HCT116 (cell line): Measurements from ENCODE around the gene MTERF4. TPM values are rescaled to one million over a fixed set of nuclear protein-coding genes. Genes with fewer than 3 reads are reported as not detected.

ENCODE experiments used
- ATAC-seq: fragments of 200-7000 bp; cut with Tn5 transposase; 2 replicates; pipeline ENCODE4 v1.9.1; 2020; ENCODE audit warnings: mild to moderate bottlenecking, moderate library complexity
- BruUV-seq: library from RNA; stranded (reverse); fragments of 400-500 nt; replicated peaks from 2 replicates; lab custom pipeline; 2021; lab: Mats Ljungman, UMichigan
- CTCF ChIA-PET: fragments of 300-600 bp; sonication (Branson Sonifier 250); formaldehyde crosslinking; loops from one replicate; lab custom pipeline; 2021; ENCODE audit warnings: antibody characterized with exemption; lab: Charles Lee
- POLR2A ChIA-PET: fragments of 300-600, 350-600 bp; sonication (Branson Sonifier 250); formaldehyde crosslinking; loops from one replicate; lab custom pipeline; 2021; ENCODE audit warnings: antibody characterized with exemption; lab: Charles Lee
- RAD21 ChIA-PET, 2 experiments: fragments of 300-600 bp; sonication (Branson Sonifier 250); formaldehyde crosslinking; loops; one replicate each; lab custom pipeline; 2023; ENCODE audit warnings: low total read pairs in 2 of 2; ENCODE audit not compliant: uncharacterized antibody in 2 of 2, unreplicated experiment in 2 of 2, low non-redundant PET in 1 of 2; lab: Charles Lee
- DNase-seq: peaks from one replicate; pipeline ENCODE4 v3.0.0-alpha.2; 2010; ENCODE audit warnings: low read depth, low spot score
- H2AFZ ChIP-seq: fragments of 200-600 bp; shearing (Covaris generic), sonication (generic); 2 replicates; pipeline ENCODE4 v1.6.1; 2017; ENCODE audit warnings: low read depth, mixed run types, mixed read lengths, antibody characterized with exemption, low read length; ENCODE audit not compliant: poor library complexity, severe bottlenecking
- H3K27ac ChIP-seq: 2 replicates; pipeline ENCODE4 v1.5.1; 2012; ENCODE audit warnings: low read depth, low read length
- H3K27me3 ChIP-seq: fragments of 200-600 bp; sonication (generic); 2 replicates; pipeline ENCODE4 v1.6.1; 2016; ENCODE audit warnings: mixed run types, low read length, mixed read lengths; ENCODE audit not compliant: insufficient read depth
- H3K36me3 ChIP-seq, 2 experiments: fragments of 200-500 bp in 1 of 2; fragments of 200-600 bp in 1 of 2; sonication (Bioruptor generic) in 1 of 2; sonication (generic) in 1 of 2; 2 replicates each; pipeline versions ENCODE4 v1.5.1 to v1.6.1; 2014 to 2016; ENCODE audit warnings: low read length in 2 of 2, inconsistent platforms in 1 of 2, mixed read lengths in 1 of 2, mixed run types in 1 of 2; ENCODE audit not compliant: insufficient read depth in 2 of 2, control insufficient read depth in 1 of 2
- H3K4me1 ChIP-seq, 2 experiments: fragments of 200-600 bp in 1 of 2; sonication (generic) in 1 of 2; 2 replicates each; pipeline versions ENCODE4 v1.5.1 to v1.6.1; 2012 to 2017; ENCODE audit warnings: low read length in 2 of 2, inconsistent platforms in 1 of 2, mild to moderate bottlenecking in 1 of 2, mixed read lengths in 1 of 2, mixed run types in 1 of 2, moderate library complexity in 1 of 2; ENCODE audit not compliant: insufficient read depth in 2 of 2, control insufficient read depth in 1 of 2
- H3K4me2 ChIP-seq: fragments of 200-600 bp; sonication (generic); 2 replicates; pipeline ENCODE4 v1.6.1; 2017; ENCODE audit warnings: mixed run types, low read length, mixed read lengths
- H3K4me3 ChIP-seq, 2 experiments: fragments of 200-600 bp in 1 of 2; sonication (generic) in 1 of 2; replicated peaks in 1 of 2; 2 replicates each; pipeline ENCODE4 v1.5.1; 2011 to 2016; ENCODE audit warnings: low read length in 2 of 2, control low read depth in 1 of 2, low read depth in 1 of 2, mild to moderate bottlenecking in 1 of 2, mixed read lengths in 1 of 2, mixed run types in 1 of 2
- H3K79me2 ChIP-seq: fragments of 200-600 bp; sonication (generic); 2 replicates; pipeline ENCODE4 v1.6.1; 2017; ENCODE audit warnings: mild to moderate bottlenecking, mixed run types, low read length, moderate library complexity, mixed read lengths; ENCODE audit not compliant: insufficient read depth
- H3K9ac ChIP-seq: fragments of 200-600 bp; sonication (generic); 2 replicates; pipeline ENCODE4 v1.6.1; 2016; ENCODE audit warnings: low read length, mixed read lengths
- H3K9me2 ChIP-seq: fragments of 200-600 bp; sonication (generic), shearing (Covaris generic); 2 replicates; pipeline ENCODE4 v1.6.1; 2017; ENCODE audit warnings: mixed run types, mild to moderate bottlenecking, moderate library complexity; ENCODE audit not compliant: insufficient read depth
- H3K9me3 ChIP-seq, 2 experiments: fragments of 200-500 bp in 1 of 2; fragments of 200-600 bp in 1 of 2; sonication (Bioruptor generic) in 1 of 2; sonication (generic) in 1 of 2; 2 replicates each; pipeline ENCODE4 v1.6.1; 2014 to 2017; ENCODE audit warnings: low read length in 2 of 2, mixed read lengths in 2 of 2, inconsistent platforms in 1 of 2, low read depth in 1 of 2, mild to moderate bottlenecking in 1 of 2, mixed run types in 1 of 2, moderate library complexity in 1 of 2; ENCODE audit not compliant: control insufficient read depth in 1 of 2, insufficient read depth in 1 of 2
- H4K20me1 ChIP-seq: fragments of 200-600 bp; sonication (generic), shearing (Covaris generic); 2 replicates; pipeline ENCODE4 v1.6.1; 2017; ENCODE audit warnings: mixed run types, mild to moderate bottlenecking, moderate library complexity; ENCODE audit not compliant: insufficient read depth
- CEBPB ChIP-seq: IDR thresholded peaks from 2 replicates; pipeline ENCODE4 v1.6.1; 2012; ENCODE audit warnings: low read depth
- EGR1 ChIP-seq: IDR thresholded peaks from 2 replicates; pipeline ENCODE4 v1.6.1; 2012; ENCODE audit warnings: low read depth
- EZH2 ChIP-seq: fragments of 200-600 bp; sonication (generic); IDR thresholded peaks from 2 replicates; pipeline ENCODE4 v1.6.1; 2017; ENCODE audit warnings: antibody characterized with exemption, mixed run types
- FOSL1 ChIP-seq: IDR thresholded peaks from 2 replicates; pipeline ENCODE4 v1.6.1; 2012; ENCODE audit warnings: low read depth
- JUND ChIP-seq: IDR thresholded peaks from 2 replicates; pipeline ENCODE4 v1.6.1; 2012
- TCF7L2 ChIP-seq: IDR thresholded peaks from 2 replicates; pipeline ENCODE4 v1.7.0; 2011; ENCODE audit warnings: borderline replicate concordance, inconsistent platforms; ENCODE audit not compliant: insufficient read depth, insufficient read length; ENCODE audit errors: extremely low read depth
- YY1 ChIP-seq: IDR thresholded peaks from 2 replicates; pipeline ENCODE4 v1.6.1; 2011; ENCODE audit warnings: low read length, low read depth, moderate library complexity, mild to moderate bottlenecking; ENCODE audit not compliant: insufficient replicate concordance; ENCODE audit errors: extremely low read depth
- ZNF274 ChIP-seq: fragments of 200-500 bp; sonication (Bioruptor generic); IDR thresholded peaks from 2 replicates; pipeline ENCODE4 v1.6.1; 2014; ENCODE audit warnings: mild to moderate bottlenecking, low read depth, low read length, inconsistent platforms
- intact Hi-C: fragments of 100-400 bp; cut with micrococcal nuclease; formaldehyde crosslinking; loops from 2 replicates; pipeline ENCODE4 v1.10.0; 2022
- total RNA-seq: library from RNA; stranded (reverse); gene quantifications from one replicate; pipeline ENCODE4 v1.2.1, GENCODE V29; 2021; ENCODE audit not compliant: unreplicated experiment
- TF ChIP-seq, protein P1 (sequence below): IDR thresholded peaks from 2 replicates; pipeline ENCODE4 v1.6.1; 2012

Gene MTERF4
- total RNA-seq, 1 experiment from 2014 or later = 25.5 TPM

GRCh38 chr2:241050624-241051577 lies 51.2 kb downstream of the MTERF4 start:
- ATAC-seq = no peak
- Histone ChIP-seq H3K4me3 (no peak overlapping the region), H3K79me2 (no peaks in the 10 kb centered on the region), H4K20me1 (no peaks in the 10 kb centered on the region), H3K9me2 (no peaks in the 10 kb centered on the region), H3K9me3 (no peaks in the 10 kb centered on the region), H3K4me1 (no peaks in the 10 kb centered on the region), H3K9ac (no peak overlapping the region), H3K4me2 (no peak overlapping the region)
- POLR2A ChIA-PET = no interaction called here
- intact Hi-C loops = no loop called here
- TF ChIP-seq TCF7L2 = no peak
- TF ChIP-seq FOSL1 = no peak
- TF ChIP-seq EGR1 = no peak
- no peak for TF ChIP-seq EZH2
- TF ChIP-seq CEBPB = no peak
- TF ChIP-seq YY1 = no peak
- no peak for TF ChIP-seq ZNF274
- no peak for TF ChIP-seq JUND
- TF ChIP-seq, protein P1, sequence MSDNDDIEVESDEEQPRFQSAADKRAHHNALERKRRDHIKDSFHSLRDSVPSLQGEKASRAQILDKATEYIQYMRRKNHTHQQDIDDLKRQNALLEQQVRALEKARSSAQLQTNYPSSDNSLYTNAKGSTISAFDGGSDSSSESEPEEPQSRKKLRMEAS = no peak
- TF ChIP-seq, all 23 proteins: peak for 0
- Histone ChIP-seq H2AFZ (no peak overlapping the region), H3K27me3 (no peaks in the 10 kb centered on the region), H3K27ac (no peak overlapping the region), H3K36me3 (no peaks in the 10 kb centered on the region)
- DNase-seq = no peak
- CTCF ChIA-PET = no interaction called here
- BruUV-seq = no TSS peak
- RAD21 ChIA-PET = no interaction called here
